Neuron (in vitro differentiated cells): ENCODE results near the gene RBM44.

Experiments used
- H2AFZ ChIP-seq: one replicate; pipeline ENCODE4 v1.6.1; 2013; ENCODE audit warnings: low read depth, mild to moderate bottlenecking, inconsistent platforms, low read length, moderate library complexity
- H3K27me3 ChIP-seq: one replicate; pipeline ENCODE4 v1.6.1; 2013; ENCODE audit warnings: low read length; ENCODE audit not compliant: insufficient read depth
- H3K36me3 ChIP-seq: one replicate; pipeline ENCODE4 v1.6.1; 2013; ENCODE audit warnings: low read length; ENCODE audit not compliant: insufficient read depth
- H3K4me1 ChIP-seq: one replicate; pipeline ENCODE4 v1.6.1; 2013; ENCODE audit warnings: low read length; ENCODE audit not compliant: insufficient read depth
- H3K4me3 ChIP-seq: 2 replicates; pipeline ENCODE4 v1.5.1; 2013; ENCODE audit warnings: mild to moderate bottlenecking, low read length, moderate library complexity
- H3K9me3 ChIP-seq: one replicate; pipeline ENCODE4 v1.6.1; 2013; ENCODE audit warnings: low read length

The RBM44 gene

DNA sequence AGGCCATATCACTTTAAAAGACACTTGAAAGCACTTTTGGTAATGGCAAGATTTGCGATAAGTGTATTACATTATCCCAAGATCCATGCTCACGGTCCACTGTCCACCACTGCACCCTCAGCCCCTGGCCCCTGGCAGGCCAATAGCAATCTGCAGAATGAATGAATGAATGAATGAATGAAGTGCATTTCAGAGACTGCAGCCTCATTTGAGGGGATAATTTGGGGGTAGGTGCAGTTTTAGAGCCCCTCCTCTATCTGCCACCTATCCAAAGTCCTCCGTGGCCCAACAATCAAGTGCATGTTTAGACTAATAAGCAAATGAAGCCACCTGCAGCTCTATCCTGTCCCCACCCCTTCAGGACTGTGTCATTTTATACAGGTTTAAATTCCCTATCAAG is 1.3 kb upstream of the RBM44 start:
- H3K4me3 ChIP-seq, result no peak overlapping the region
- H3K36me3 ChIP-seq, result no peaks in the 10 kb centered on the region
- H3K27me3 ChIP-seq, result no peaks in the 10 kb centered on the region
- peaks cover 4% of the 10 kb centered on the region for H3K9me3 ChIP-seq
- no peak overlapping the region for H2AFZ ChIP-seq
- no peaks in the 10 kb centered on the region for H3K4me1 ChIP-seq

- Histone ChIP-seq H3K36me3 (no peaks in the 10 kb centered on the region), H3K9me3 (peaks cover 4% of the 10 kb centered on the region), H3K4me3 (no peak overlapping the region), H3K27me3 (no peaks in the 10 kb centered on the region), H2AFZ (no peak overlapping the region), H3K4me1 (no peaks in the 10 kb centered on the region)
Measured at GRCh38 chr2:237799060-237799428, 465 bp downstream of the RBM44 start.

DNA sequence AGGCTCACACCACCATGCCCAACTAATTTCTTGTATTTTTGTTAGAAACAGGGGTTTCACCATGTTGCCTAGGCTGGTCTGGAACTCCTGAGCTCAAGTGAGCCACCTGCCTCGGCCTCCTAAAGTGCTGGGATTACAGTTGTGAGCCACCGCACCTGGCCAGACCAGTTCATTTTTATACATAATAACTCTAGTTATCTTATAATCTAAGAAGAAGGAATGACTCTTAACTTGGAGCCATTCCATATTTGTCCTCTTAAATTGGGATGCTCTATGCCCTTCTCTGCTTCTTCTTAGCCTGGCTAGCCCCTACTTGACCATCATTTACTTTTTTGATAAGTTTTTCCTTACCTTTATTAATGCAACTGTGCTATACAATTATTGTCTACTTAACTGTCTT is 2.9 kb downstream of the RBM44 start:
- peaks cover 4% of the 10 kb centered on the region for H3K9me3 ChIP-seq
- H3K4me1 ChIP-seq, result no peaks in the 10 kb centered on the region
- H3K36me3 ChIP-seq, result no peaks in the 10 kb centered on the region
- H2AFZ ChIP-seq, result no peak overlapping the region
- no peak overlapping the region for H3K4me3 ChIP-seq
- H3K27me3 ChIP-seq, result no peaks in the 10 kb centered on the region

GRCh38 chr2:237806334-237806733 is 7.8 kb downstream of the RBM44 start:
- Histone ChIP-seq H3K36me3 (no peaks in the 10 kb centered on the region), H3K4me1 (no peaks in the 10 kb centered on the region), H3K9me3 (no peaks in the 10 kb centered on the region), H2AFZ (no peak overlapping the region), H3K4me3 (no peak overlapping the region), H3K27me3 (no peaks in the 10 kb centered on the region)

- H3K4me3 ChIP-seq, result no peak overlapping the region
- H2AFZ ChIP-seq, result no peak overlapping the region
- peaks cover 3% of the 10 kb centered on the region for H3K27me3 ChIP-seq
- H3K36me3 ChIP-seq, result no peaks in the 10 kb centered on the region
- no peaks in the 10 kb centered on the region for H3K9me3 ChIP-seq
- H3K4me1 ChIP-seq, result no peaks in the 10 kb centered on the region
Measured at GRCh38 chr2:237815637-237816036, 17.1 kb downstream of the RBM44 start.

DNA sequence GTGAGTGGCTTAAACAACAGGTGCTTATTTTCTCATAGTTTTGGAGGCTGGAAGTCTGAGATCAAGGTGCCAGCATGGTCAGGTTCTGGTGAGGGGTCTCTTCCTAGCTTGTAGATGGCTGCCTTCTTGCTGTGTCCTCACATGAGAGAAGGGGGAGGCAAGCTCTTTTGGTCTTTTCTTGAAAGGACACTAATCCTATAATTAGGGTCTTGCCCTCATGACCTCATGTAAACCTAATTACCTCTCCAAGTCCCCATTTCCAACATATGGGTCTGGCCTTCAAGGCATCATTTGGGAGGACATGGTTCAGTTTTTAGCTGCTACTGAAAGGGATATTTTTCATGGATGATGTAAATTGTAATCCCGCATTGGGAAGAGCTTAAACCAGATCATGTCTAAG is 18.0 kb downstream of the RBM44 start:
- H3K27me3 ChIP-seq, result peaks cover 3% of the 10 kb centered on the region
- H3K4me1 ChIP-seq, result no peaks in the 10 kb centered on the region
- no peaks in the 10 kb centered on the region for H3K36me3 ChIP-seq
- H3K4me3 ChIP-seq, result no peak overlapping the region
- H3K9me3 ChIP-seq, result no peaks in the 10 kb centered on the region
- H2AFZ ChIP-seq, result no peak overlapping the region

DNA sequence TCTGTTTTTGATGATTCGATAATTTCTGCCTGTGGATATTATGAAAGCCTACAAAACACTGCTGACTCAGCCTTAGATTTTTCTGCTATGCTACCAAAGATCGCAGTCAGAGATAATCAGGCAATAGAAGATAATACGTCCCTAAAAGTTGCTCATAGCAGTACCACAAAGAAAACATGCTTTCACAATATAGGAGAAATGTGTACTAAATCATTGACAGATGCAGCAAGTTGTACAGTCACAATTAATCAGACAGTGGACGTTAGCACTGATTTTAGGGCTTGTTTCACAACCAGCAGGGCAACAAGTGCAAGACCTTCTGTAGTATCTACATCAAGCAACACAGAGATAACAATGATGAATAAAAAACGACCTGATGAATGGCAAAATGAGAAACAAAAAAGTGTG is 19.5 kb downstream of the RBM44 start:
- peaks cover 3% of the 10 kb centered on the region for H3K27me3 ChIP-seq
- H3K9me3 ChIP-seq, result no peaks in the 10 kb centered on the region
- no peak overlapping the region for H2AFZ ChIP-seq
- no peak overlapping the region for H3K4me3 ChIP-seq
- no peaks in the 10 kb centered on the region for H3K4me1 ChIP-seq
- H3K36me3 ChIP-seq, result no peaks in the 10 kb centered on the region

DNA sequence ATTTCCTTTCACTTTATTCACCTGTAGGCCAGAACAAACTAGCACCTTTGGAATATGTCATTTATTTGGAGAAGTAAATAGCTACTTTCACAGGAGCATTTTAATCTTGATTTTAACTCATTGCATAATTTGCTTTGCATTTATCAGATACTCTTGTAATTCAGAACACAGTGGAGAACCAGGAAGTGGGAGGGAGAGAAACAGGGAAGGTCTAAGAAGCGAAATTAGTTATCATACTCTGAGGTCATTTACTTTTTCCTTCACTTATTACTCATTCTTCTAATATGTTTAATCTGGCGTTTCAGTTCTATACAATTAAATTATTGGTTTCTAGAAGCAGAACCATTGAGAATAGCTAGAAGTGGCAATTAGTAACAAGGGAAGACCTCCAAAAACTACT is 20.7 kb downstream of the RBM44 start:
- no peaks in the 10 kb centered on the region for H3K4me1 ChIP-seq
- H2AFZ ChIP-seq, result no peak overlapping the region
- no peaks in the 10 kb centered on the region for H3K36me3 ChIP-seq
- H3K9me3 ChIP-seq, result no peaks in the 10 kb centered on the region
- no peak overlapping the region for H3K4me3 ChIP-seq
- H3K27me3 ChIP-seq, result peaks cover 3% of the 10 kb centered on the region

DNA sequence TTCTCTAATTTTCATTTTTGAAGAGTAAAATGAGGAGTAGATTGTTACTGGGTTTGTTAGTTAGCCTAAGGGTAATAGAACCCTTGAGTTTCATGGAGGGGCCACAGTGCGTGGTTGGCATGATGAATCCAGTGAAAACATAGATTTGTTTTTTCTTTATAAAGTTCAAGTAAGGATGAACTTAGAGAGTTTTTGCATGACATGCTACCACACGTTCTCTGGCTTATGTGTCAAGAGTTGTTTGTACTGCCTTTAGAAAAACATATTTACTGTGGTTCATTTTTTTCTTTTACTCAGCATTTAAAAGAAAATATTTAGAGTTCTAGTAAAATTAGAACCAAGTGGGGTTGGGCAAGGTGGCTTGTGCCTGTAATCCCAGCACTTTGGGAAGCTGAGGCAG is 21.8 kb downstream of the RBM44 start:
- no peak overlapping the region for H3K4me3 ChIP-seq
- no peaks in the 10 kb centered on the region for H3K4me1 ChIP-seq
- no peaks in the 10 kb centered on the region for H3K36me3 ChIP-seq
- H3K27me3 ChIP-seq, result peaks cover 3% of the 10 kb centered on the region
- H2AFZ ChIP-seq, result no peak overlapping the region
- H3K9me3 ChIP-seq, result no peaks in the 10 kb centered on the region

GRCh38 chr2:237823544-237823943 is 25.0 kb downstream of the RBM44 start:
- Histone ChIP-seq H2AFZ (no peak overlapping the region), H3K4me3 (no peak overlapping the region), H3K27me3 (no peaks in the 10 kb centered on the region), H3K4me1 (peaks cover 4% of the 10 kb centered on the region), H3K36me3 (no peaks in the 10 kb centered on the region), H3K9me3 (no peaks in the 10 kb centered on the region)

- no peaks in the 10 kb centered on the region for H3K36me3 ChIP-seq
- H3K4me3 ChIP-seq, result no peak overlapping the region
- H2AFZ ChIP-seq, result no peak overlapping the region
- H3K4me1 ChIP-seq, result peaks cover 4% of the 10 kb centered on the region
- no peaks in the 10 kb centered on the region for H3K27me3 ChIP-seq
- no peaks in the 10 kb centered on the region for H3K9me3 ChIP-seq
Measured at GRCh38 chr2:237824085-237824484, 25.5 kb downstream of the RBM44 start.

DNA sequence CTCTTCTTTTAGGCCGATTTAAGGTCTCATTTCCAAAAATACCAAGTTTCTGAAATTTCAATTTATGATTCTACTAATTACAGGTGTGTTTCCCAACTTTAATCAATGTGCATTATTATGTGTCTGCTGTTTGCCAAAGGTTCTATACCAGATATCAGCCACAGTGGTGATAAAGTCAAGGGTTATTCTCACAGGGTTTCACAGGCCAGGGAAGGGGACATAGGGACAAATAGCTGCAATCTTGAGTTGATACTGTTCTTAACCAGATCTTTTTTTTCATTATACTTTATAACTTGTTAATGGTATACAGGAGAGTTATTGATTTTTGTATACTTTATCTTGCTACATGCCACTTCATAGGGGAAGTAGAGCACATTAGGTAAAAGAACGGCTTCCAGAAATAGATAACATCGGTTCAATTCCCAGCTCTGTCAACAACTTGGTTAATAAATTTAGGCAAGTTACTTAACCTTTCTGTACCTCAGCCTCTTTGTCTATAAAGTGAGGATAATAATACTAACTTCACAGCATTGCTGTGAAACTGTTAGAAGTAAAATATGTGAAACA is 28.9 kb downstream of the RBM44 start:
- peaks cover 4% of the 10 kb centered on the region for H3K4me1 ChIP-seq
- no peak overlapping the region for H3K4me3 ChIP-seq
- H2AFZ ChIP-seq, result no peak overlapping the region
- no peaks in the 10 kb centered on the region for H3K27me3 ChIP-seq
- no peaks in the 10 kb centered on the region for H3K36me3 ChIP-seq
- H3K9me3 ChIP-seq, result no peaks in the 10 kb centered on the region

GRCh38 chr2:237830522-237830921 is 31.9 kb downstream of the RBM44 start:
- H3K36me3 ChIP-seq, result no peaks in the 10 kb centered on the region
- H3K27me3 ChIP-seq, result no peaks in the 10 kb centered on the region
- no peak overlapping the region for H3K4me3 ChIP-seq
- no peaks in the 10 kb centered on the region for H3K9me3 ChIP-seq
- no peak overlapping the region for H2AFZ ChIP-seq
- peaks cover 4% of the 10 kb centered on the region for H3K4me1 ChIP-seq

DNA sequence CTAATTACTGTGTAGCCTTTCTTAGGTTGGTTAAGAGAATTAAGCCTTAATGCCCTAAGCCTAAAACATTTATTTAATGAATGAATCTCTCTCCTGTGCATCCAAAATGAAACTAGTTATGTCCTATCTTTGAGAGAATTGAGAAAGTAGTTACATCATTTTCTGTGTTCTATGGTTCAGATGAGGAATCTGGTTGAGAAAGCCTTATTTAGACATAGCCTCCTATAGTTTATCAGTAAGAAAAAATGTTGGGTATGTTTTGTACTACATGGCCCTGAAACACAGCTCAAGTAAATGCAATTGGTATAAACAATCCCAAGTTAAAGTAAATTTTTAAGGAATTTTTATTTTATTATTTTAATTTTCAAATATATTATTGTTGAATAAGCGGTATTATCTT is 35.0 kb downstream of the RBM44 start:
- Histone ChIP-seq H2AFZ (no peak overlapping the region), H3K4me1 (no peaks in the 10 kb centered on the region), H3K27me3 (no peaks in the 10 kb centered on the region), H3K36me3 (no peaks in the 10 kb centered on the region), H3K9me3 (no peaks in the 10 kb centered on the region), H3K4me3 (no peak overlapping the region)
